ENCODE results near the gene CNGA1.

- TF ChIP-seq, protein P1, sequence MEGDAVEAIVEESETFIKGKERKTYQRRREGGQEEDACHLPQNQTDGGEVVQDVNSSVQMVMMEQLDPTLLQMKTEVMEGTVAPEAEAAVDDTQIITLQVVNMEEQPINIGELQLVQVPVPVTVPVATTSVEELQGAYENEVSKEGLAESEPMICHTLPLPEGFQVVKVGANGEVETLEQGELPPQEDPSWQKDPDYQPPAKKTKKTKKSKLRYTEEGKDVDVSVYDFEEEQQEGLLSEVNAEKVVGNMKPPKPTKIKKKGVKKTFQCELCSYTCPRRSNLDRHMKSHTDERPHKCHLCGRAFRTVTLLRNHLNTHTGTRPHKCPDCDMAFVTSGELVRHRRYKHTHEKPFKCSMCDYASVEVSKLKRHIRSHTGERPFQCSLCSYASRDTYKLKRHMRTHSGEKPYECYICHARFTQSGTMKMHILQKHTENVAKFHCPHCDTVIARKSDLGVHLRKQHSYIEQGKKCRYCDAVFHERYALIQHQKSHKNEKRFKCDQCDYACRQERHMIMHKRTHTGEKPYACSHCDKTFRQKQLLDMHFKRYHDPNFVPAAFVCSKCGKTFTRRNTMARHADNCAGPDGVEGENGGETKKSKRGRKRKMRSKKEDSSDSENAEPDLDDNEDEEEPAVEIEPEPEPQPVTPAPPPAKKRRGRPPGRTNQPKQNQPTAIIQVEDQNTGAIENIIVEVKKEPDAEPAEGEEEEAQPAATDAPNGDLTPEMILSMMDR (IDR thresholded peaks at IDR 0.05): no peak
- TF ChIP-seq POLR2AphosphoS5 (IDR thresholded peaks at IDR 0.05) (no peak), POLR2A (IDR thresholded peaks at IDR 0.05) (no peak), EP300 (IDR thresholded peaks at IDR 0.05) (no peak)
Measured at GRCh38 chr4:48030470-48030869, 14.0 kb upstream of the CNGA1 start.

Data from gastroesophageal sphincter (tissue), 3 donors.